Activated naive CD4-positive, alpha-beta T cell (primary cell): ENCODE data around the gene KRTAP3-2.

Experiments
- DNase-seq, 4 experiments: peaks; one replicate each; lab custom pipeline; 2025; lab: John Stamatoyannopoulos, UW

Gene KRTAP3-2

DNA sequence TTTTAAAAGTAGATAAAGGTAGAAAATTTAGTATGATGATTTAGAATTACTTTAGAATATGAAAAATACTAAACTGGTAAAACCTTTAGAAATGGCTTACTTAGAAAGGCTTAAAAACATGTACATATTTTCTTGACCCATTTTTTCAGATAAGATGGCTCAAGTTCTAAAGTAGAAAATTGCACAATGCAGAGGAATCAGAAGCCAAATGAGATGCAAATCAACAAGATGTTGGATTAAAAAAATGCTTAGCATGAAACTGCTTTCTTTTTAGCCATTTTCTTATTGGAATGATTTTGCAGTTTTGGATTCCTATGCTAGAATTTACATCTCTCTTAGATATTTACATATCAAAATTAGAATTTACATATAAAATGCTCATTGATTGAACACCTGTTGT, 10.7 kb upstream of the KRTAP3-2 start:
- DNase-seq: no peak

DNA sequence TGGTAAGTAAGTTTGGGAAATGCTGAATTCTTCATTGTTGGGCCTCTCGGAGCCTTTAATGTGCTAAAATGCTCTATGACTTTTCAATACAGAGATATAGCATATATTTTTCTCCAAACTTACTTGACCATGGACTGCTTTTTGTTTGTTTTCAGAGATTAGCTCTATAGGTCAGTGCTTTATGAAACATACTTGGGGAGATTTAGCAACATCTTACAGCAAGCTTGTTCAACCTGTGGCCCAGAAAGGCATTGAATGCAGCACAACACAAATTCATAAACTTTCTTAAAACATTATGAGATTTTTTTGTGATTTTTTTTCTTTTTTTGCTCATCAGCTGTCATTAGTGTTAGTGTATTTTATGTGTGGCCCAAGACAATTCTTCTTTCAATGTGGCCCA, 10.2 kb upstream of the KRTAP3-2 start:
- no peak for DNase-seq

DNA sequence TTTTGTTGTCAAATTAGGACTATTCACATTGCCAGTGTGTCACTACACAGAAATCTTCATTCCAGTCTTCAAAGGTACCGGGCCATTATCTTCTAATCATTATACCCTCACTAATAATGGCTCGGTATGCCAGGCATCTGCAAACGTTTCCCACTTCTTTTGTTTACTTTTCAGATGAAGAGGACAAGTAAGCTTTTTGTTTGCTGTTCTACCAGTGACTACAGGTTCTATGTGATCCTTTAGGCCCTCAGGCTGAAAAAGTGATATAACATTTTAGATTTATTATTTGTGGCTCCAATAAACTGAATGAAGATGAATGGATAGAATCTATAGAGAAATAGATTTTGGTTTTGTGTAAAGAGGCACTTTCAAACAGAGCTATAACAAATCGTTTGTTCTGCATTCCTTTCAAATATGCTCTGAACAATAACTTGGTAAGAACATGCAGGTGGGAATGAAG, 9.6 kb upstream of the KRTAP3-2 start:
- DNase-seq: no peak

DNA sequence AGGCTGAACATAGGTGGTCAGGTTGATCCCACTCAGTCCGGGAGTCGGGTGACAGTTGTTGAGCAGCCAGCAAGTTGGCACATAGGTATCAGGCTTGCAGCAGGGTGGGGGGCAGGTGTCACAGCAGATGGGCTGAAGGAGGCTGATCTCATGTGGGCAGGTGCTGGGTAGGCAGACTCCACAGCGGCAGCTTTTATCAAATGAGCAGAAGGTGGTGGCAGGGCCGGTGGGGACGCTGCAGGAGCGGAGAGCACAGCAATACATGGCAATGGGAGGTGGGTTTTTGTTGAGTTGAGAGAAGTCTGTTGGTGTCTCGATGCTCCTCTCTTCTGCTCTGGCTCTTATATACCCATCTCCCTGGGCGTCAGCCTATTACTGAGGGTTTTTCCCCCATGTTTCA, 9.1 kb upstream of the KRTAP3-2 start, which contains the start of gene KRTAP3-1:
TSS of gene KRTAP3-1 (minus strand) at position 318 of the 400 bp plus-strand sequence. CDS start at position 264, 54 bp downstream.
- DNase-seq: no peak

DNA sequence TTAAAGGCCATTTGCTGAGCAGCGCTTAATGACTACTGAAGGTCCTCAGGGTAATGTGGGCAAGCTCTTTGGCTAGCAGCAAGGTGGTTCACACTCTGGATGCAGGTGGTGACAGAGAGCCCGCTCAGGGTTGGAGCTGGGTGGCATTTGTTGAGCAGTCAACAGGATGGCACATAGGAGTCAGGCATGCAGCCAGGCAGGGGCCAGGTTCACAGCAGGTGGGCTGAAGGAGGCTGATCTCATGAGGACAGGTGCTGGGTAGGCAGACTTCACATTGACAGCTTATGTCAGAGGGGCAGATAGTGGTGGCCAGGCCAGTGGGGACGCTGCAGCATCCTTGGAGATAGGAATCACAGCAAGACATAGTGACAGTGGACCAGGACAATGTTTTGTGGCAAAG, 4.7 kb upstream of the KRTAP3-2 start:
- no peak for DNase-seq

DNA sequence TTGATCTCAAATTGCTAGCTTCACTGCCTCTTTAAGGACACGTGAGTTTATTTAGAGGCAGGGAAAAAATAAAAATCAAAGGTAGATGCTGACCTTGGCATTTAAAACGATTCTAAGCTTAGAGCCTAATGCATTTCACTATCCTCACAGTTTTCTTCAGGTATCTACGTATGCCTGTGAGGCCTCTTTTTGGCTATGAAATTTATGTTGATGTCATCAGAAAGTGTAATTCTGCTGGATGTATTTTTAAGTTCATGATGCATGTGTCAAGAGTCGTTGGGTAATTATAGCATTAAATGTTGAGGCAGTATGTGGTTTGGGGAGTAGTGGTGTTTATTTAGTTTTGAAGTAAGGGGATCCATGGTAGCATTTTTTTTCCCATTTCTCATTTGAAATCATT, 4.2 kb upstream of the KRTAP3-2 start:
- DNase-seq: no peak

DNA sequence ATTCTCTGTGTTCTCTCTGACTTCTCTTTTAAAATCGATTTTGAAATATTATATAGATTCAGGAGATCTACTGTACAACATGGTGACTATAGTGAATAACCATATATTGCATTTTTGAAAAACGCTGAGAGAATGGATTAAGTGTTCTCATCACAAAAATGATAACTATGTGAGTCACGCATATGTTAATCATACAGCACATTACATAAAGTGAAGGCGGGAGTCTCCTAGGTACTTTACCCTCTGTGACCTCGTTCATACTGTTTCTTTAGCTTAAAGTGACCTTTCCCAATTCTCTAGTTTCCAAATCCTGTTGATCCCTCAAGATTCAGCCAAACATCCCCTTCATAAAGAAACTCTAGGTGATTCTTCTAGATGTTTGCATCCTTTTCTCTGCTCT, 3.1 kb upstream of the KRTAP3-2 start:
- DNase-seq: no peak

DNA sequence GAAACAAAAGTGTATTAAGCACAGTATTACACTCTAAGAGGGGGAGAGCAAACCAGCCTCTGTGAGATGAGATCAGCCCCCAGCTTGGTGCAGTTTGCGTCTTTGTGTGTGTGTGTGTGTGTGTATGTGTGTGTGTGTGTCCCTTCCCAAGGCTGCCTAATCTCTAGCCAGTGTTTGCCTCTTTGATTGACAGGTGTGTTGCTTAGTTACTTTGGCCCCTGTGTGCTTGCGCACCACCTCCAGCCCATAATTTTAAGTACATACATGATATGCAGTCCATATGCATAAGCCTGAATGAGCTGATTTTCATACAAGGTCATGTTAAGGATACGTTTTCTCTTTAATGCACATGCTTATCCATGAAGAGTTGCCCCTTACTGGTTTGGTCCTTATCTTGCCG, 2.1 kb upstream of the KRTAP3-2 start:
- DNase-seq: no peak

DNA sequence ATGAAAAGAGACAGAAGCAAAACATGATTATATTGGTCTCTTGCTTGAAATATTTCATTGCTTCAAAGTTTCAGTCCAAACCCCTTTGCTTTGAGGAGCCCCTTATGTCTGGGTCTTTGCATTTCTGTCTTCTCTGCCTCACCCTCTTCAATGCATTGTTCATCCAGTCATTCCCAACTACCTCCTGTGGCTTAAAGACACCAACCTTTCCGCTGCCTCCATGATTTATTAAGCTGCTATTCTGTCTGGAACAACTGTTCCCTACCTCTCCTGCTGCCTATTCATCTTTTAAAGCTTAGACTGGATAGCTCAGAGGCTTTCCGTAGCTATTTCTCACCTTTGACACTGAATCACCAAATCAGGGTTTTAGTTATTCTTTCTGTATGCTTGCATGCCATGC, 2.3 kb downstream of the KRTAP3-2 start:
- DNase-seq: no peak

DNA sequence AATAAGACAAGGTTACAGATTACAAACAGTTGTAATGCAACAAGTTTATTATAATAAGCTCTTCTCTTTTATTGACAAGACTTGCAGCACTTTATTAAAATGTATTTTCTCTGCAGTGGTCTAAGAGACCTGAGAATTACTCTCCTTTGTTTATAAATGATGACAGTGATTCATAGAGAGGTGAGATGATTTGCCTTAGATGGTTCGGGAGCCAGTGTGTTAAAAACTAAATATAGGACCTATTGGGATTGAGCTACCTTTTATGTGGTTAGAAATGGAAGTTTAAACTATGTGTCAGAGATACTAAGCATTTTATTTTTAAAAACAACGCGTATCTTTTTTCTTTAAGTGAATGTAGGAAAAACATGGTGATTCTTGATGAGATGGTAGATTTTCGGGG, 2.9 kb downstream of the KRTAP3-2 start:
- DNase-seq: no peak

DNA sequence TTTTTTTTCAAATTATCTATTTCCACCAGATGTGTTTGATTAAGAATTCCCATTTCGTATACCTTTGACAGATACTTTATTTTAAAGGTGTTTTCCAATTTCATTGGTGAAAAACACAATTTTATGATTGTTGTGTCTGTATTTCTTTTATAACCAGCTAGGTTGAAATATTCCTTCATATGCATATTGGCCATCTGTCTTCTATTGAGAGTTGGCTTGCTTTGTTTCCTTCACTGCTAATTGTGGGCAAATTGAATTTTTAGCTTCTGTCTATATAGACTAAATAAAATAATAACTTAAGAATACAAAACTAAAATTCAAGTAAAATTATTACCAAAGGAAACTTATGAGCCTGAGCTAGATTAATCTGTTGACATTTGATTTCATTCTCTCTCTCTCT, 4.6 kb downstream of the KRTAP3-2 start:
- DNase-seq: no peak

DNA sequence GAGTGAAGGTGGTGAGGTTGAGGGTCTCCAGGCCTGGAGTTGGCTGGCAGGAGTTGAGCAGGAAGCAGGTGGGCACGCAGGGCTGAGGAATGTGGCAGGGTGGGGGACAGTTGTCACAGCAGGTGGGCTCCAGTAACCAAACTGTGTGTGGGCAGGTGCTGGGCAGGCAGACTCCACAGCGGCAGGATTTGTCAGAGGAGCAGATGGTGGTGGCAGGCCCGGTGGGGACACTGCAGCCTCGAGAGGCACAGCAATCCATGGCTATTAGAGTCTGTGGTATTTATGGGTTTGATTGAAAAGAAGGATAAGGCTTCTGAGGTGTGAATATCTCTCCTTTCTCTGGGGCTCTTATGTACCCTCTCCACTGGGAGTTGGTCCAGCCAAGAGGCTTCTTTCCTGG, 5.9 kb downstream of the KRTAP3-2 start, which contains the start of gene KRTAP3-3:
TSS of gene KRTAP3-3 (minus strand) at position 326 of the 400 bp plus-strand sequence. CDS start at position 259, 67 bp downstream.
- DNase-seq: no peak

DNA sequence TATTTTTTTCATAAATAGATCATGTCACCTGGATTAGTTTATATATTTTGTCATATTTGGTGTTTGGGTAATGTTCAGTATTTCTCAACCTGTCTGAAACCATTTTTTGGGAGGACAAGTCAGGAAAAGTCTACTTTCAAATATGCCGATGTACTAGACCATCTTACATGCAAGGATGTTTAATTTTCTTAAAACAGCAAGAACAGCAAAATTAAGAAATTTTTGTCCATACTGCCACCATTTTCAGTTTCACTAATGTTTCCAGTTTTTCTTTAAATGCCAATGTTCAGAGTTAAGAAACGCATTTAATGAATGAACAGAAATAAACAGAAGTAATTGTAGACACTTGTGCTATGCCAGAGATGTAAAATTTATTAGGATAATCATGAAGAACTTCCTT, 6.6 kb downstream of the KRTAP3-2 start:
- DNase-seq: no peak

DNA sequence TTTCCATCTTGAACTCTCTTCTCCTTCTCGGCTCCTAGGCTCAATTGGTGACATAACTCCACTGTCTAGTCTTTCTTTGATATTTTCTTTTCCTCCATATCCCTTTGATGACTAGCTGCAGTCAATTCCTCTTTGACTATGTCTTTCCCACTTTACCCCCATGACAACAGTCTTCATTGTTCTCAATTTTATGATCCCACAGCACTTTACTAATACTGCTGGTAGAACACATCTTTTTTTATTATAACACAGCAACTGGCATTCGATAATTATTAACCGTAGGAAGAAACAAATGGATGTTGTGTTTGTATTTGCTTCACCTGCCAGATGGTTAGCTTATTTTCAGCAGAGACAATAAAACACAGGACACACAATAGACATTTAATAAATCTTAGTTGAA, 7.0 kb downstream of the KRTAP3-2 start:
- no peak for DNase-seq

DNA sequence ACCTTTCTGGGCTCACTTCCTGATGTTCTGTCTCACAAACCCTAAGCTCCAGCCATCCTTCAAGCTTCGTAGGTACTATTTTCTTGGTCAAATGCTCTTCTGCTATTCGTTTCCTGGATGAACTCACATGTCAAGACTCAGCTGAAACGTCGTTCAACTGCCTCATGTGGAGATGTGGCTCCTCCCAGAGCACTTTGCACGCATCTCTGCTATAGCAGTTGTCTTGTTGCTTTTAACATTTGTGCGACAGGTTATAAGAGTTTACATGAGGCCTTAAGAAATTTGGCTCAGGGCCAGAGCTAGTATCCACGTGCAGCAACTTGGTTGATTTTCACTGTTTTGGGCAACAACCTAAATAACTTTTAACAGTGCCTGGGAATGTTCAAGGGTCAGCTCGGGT, 12.8 kb downstream of the KRTAP3-2 start:
- no peak for DNase-seq

DNA sequence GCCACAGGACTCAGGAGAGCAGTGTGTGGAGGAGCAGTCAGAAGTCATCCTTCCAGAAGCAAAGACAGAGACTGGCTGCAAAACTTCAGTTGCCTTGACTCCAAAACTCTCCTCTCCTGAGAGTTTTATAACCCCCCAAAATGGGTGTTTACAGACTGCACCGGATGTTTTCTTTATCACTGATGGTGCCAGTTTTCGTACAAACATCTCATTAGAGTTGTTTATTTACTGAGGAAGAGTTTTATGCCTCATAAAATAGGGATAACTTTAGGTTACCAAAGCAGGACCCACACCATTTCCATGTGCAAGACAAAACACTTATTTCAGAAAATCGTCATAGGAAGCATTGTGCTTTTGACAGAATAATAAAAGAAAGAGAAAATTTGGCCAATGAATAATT, 15.5 kb downstream of the KRTAP3-2 start, which contains the start of gene KRT40:
TSS of gene KRT40 (minus strand) at position 101 of the 400 bp plus-strand sequence. CDS start at position 48, 53 bp downstream.
- DNase-seq: no peak

DNA sequence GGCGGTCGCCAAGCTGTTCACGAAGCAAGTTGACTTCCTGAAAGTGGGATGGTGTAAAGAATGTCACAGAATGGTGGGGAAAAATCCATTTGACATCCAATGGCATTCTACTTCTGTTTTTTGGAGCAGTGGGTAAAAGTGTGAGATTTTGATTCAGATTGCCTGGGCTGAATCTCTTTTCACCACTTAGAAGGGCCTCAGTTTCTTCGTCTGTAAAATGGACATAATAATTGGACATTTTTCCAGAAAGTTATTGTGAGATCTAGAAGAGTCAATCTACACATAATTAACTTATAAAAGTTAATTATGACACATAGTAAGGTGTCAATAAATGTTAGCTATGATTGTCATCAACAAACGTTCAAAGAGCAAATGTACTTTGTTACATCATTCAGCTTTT, 18.6 kb downstream of the KRTAP3-2 start:
- no peak for DNase-seq

DNA sequence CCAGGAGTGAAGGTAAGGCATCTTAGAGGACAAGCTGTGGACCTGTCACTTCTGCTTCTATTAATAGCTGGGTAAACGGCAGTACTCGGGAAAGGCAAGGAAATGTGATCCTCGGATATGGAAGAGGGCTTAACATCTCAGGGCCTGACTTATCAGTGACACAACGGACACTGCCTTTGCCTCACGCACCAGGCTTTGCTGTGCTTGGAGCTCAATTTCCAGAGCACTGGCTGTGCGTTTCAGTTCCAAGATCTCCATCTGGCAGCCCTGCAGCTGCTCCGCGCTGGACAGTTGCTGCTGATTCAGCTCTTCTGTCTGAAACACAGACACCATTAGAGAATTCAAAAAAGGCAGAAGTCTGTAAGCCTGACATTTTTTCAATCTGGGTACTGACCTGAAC, 19.1 kb downstream of the KRTAP3-2 start:
- DNase-seq: no peak

DNA sequence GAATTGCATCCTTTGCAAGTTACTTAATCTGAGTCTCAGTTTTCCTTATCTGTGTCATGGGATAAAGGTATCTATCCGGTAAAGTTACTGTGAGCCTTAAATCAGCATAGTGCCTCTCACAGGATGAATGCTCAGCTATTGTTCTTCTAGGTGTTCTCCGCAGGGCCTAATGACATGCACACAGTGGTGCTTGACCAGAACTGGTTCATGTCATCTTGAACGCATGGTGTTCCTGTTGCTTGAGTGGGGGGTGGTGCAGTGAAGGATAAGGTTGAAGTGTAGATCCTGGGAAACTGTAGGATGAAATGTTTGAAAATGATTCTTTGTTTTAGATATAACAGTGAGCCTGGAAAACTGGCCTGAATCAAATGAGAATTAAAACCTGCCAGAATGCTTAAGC, 19.6 kb downstream of the KRTAP3-2 start:
- DNase-seq: no peak

DNA sequence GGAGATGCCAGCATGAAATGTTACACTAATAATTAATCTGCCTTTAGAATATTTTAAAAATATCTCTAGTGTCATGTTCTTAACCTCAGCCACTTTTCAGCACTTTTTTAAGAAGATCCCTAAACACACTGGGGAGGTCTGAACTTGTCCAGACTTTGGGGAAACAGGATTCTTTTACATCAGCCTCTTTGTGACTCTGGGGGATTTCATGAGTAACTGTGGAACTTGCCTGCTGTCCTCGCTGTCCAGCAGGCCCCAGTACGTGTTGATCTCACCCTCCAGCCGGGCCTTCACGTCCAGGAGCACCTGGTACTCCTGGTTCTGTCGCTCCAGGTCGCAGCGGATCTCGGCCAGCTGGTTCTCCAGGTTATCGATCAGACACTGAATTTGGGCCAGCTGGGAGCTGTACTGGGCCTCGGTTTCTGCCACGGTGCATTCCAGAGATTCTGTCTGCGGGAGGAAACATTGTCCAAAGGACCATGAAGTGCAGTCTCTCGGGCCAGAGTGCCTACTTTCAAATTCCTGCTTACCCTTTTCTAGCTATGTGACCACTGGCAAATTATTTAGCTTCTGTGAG, 21.0 kb downstream of the KRTAP3-2 start:
- no peak for DNase-seq

DNA sequence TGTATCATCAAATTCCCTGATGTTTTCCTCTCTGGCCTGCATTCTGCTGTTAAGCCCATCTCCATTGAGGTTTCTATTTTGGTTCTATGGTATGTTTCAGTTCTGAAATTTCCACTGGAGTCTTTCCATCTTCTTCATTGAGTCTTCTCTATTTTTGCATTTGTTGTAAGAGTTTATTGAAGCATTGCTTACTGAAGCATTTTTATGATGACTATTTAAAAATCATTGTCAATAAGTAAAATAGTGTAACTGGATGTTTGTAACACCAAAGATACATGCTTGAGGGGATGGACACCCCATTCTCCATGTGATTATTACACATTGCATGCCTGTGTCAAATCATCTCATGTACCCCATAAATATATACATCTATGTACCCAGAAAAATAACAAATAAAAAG, 24.2 kb downstream of the KRTAP3-2 start:
- DNase-seq: no peak

DNA sequence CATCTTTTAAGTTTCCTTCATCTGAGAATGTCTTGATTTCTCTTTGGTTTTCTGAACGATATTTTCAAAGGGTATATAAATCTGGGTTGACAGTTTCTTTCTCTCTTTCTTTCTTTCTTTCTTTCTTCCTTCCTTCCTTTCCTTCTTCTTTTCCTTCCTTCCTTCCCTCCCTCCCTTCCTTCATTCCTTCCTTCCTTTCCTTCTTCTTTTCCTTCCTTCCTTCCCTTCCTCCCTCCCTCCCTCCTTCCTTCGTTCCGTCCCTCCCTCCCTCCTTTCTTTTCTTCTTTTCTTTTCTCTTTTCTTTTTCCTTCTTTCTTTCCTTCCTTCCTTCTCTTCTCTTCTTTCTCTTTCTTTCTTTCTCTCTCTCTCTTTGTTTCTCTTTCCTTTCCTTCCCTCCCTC, 25.3 kb downstream of the KRTAP3-2 start:
- no peak for DNase-seq

DNA sequence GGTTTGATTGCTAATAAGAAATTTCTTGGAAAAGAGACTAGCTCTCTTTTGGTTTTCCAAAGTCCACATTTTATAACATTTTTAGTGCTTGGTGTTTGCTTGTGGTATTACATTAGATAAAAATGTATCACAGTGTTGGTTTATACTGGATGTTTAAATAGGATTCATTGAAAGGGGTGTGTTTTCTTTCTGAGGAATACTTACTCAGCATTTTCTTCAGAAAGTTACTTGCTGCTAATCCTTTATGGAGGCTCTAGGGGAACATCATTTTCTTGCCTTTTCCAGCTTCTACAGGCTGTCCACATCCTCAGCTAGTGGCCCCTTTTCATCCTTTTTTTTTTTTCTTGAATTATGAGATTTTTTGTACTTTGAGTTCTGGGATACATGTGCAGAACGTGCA, 32.1 kb downstream of the KRTAP3-2 start:
- no peak for DNase-seq

DNA sequence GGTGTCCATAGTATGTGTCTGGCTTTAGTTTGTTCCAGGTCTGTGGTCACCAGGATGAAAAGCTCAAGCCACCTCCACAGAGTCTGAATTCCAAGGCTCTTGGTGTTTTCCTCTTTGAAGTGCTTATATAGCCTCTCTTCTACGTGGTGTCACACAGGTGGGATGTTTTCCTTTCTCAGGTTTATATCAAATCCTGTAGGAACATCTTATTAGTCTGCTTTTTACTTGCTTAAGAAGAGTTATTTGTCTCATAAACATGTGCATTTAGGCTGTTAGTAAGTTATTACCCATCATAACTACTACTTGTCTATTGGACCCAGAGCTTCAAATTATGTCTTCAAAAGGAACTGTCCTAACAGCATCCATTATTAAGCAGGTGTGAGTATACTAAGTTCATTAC, 32.9 kb downstream of the KRTAP3-2 start, which contains the start of gene KRT39:
TSS of gene KRT39 (minus strand) at position 101 of the 400 bp plus-strand sequence. CDS start at position 9, 92 bp downstream.
- DNase-seq: no peak
